A549 (cell line): ENCODE data around the gene CNOT2. TPM values are rescaled to one million over a fixed set of nuclear protein-coding genes. Genes with fewer than 3 reads are reported as not detected.

Experiments
- ATAC-seq, 2 experiments: fragments of 200-7000 bp in 1 of 2; fragments of >200 bp in 1 of 2; cut with Nextera tagmentation in 1 of 2; cut with Tn5 transposase in 1 of 2; 3 replicates each; pipeline versions ENCODE4 v1.8.0 to v1.9.1; 2018 to 2020; ENCODE audit warnings: mild to moderate bottlenecking in 1 of 2, moderate library complexity in 1 of 2
- CTCF ChIA-PET: fragments of 300-600 bp; sonication (Branson Sonifier 250); formaldehyde crosslinking; extraction: SDS; loops from one replicate; lab custom pipeline; 2021; ENCODE audit warnings: antibody characterized with exemption, inconsistent platforms; lab: Yijun Ruan, JAX
- POLR2A ChIA-PET: fragments of 350-600 bp; formaldehyde crosslinking; extraction: SDS; loops from one replicate; lab custom pipeline; 2021; ENCODE audit warnings: antibody characterized with exemption, inconsistent platforms; lab: Yijun Ruan, JAX
- DNase-seq, 2 experiments: peaks; one replicate each; pipeline versions ENCODE4 v3.0.0 to v3.0.0-alpha.2; 2011 to 2016; ENCODE audit warnings: low read depth in 1 of 2, low spot score in 1 of 2
- FAIRE-seq: peaks from 2 replicates; lab custom pipeline; 2011; peaks lifted over from hg19 to GRCh38; lab: Jason Lieb, UNC
- H3K27ac ChIP-seq, 2 experiments: fragments of >200 bp; sonication (Bioruptor Twin); formaldehyde crosslinking; 3 replicates each; pipeline ENCODE4 v1.5.1; 2016 to 2017
- H3K4me1 ChIP-seq: fragments of >200 bp; sonication (Bioruptor Twin); formaldehyde crosslinking; 3 replicates; pipeline ENCODE4 v1.6.1; 2016
- H3K4me2 ChIP-seq: fragments of >200 bp; sonication (Bioruptor Twin); formaldehyde crosslinking; 3 replicates; pipeline ENCODE4 v1.6.1; 2016
- H3K4me3 ChIP-seq: fragments of >200 bp; sonication (Bioruptor Twin); formaldehyde crosslinking; 3 replicates; pipeline ENCODE4 v1.5.1; 2016
- H3K9me3 ChIP-seq: fragments of >200 bp; sonication (Bioruptor Twin); formaldehyde crosslinking; 3 replicates; pipeline ENCODE4 v1.6.1; 2016
- BHLHE40 ChIP-seq: IDR thresholded peaks from 2 replicates; pipeline ENCODE4 v1.6.1; 2012; ENCODE audit warnings: low read depth, low read length, inconsistent platforms
- CEBPB ChIP-seq, 2 experiments: fragments of >200 bp in 1 of 2; sonication (Bioruptor Twin) in 1 of 2; formaldehyde crosslinking in 1 of 2; IDR thresholded peaks; 2 replicates each; pipeline ENCODE4 v1.6.1; 2012 to 2016
- CHD2 ChIP-seq: fragments of 150-350 bp; IDR thresholded peaks from 2 replicates; pipeline ENCODE4 v1.6.1; 2014; ENCODE audit warnings: low read length; ENCODE audit not compliant: partially characterized antibody
- EHMT2 ChIP-seq: fragments of 200-600 bp; sonication (generic); IDR thresholded peaks from 2 replicates; pipeline ENCODE4 v1.6.1; 2016; ENCODE audit warnings: antibody characterized with exemption, low read depth, mild to moderate bottlenecking, moderate library complexity
- EP300 ChIP-seq, 2 experiments: fragments of >200 bp; sonication (Bioruptor Twin); formaldehyde crosslinking; IDR thresholded peaks; 2 replicates in 1 of 2; 3 replicates in 1 of 2; pipeline ENCODE4 v1.6.1; 2016 to 2017
- ESRRA ChIP-seq: fragments of 150-350 bp; IDR thresholded peaks from 2 replicates; pipeline ENCODE4 v1.6.1; 2014; ENCODE audit warnings: mild to moderate bottlenecking, low read length, borderline replicate concordance
- FOSB ChIP-seq: fragments of 250-450 bp; sonication (Bioruptor Pico); IDR thresholded peaks from 2 replicates; pipeline ENCODE4 v1.5.0; 2020; ENCODE audit warnings: mild to moderate bottlenecking, moderate library complexity
- FOXS1 ChIP-seq: fragments of 250-450 bp; sonication (Bioruptor Pico); IDR thresholded peaks from 2 replicates; pipeline ENCODE4 v1.5.0; 2020; ENCODE audit warnings: mild to moderate bottlenecking, moderate library complexity
- GATA3 ChIP-seq: IDR thresholded peaks from 2 replicates; pipeline ENCODE4 v1.6.1; 2012; ENCODE audit warnings: borderline replicate concordance
- HOXA7 ChIP-seq: fragments of 250-450 bp; sonication (Bioruptor Pico); IDR thresholded peaks from 2 replicates; pipeline ENCODE4 v1.5.0; 2020; ENCODE audit warnings: mild to moderate bottlenecking, moderate library complexity
- KDM1A ChIP-seq: fragments of 200-600 bp; sonication (generic); IDR thresholded peaks from 2 replicates; pipeline ENCODE4 v1.6.1; 2016; ENCODE audit warnings: low read depth, mild to moderate bottlenecking
- MAFK ChIP-seq: fragments of 450-650 bp; IDR thresholded peaks from 2 replicates; pipeline ENCODE4 v1.6.1; 2014; ENCODE audit not compliant: partially characterized antibody
- MYC ChIP-seq: IDR thresholded peaks from 2 replicates; pipeline ENCODE4 v1.6.1; 2012; ENCODE audit warnings: mild to moderate bottlenecking, inconsistent platforms, low read length, improper control_type of control experiment, borderline replicate concordance
- NR3C1 ChIP-seq: fragments of >200 bp; sonication (Bioruptor Twin); formaldehyde crosslinking; IDR thresholded peaks from 3 replicates; pipeline ENCODE4 v1.6.1; 2017
- PHF8 ChIP-seq: fragments of 200-600 bp; sonication (generic); IDR thresholded peaks from 2 replicates; pipeline ENCODE4 v1.6.1; 2016; ENCODE audit warnings: low read depth, mild to moderate bottlenecking, antibody characterized with exemption, moderate library complexity, borderline replicate concordance
- POLR2AphosphoS2 ChIP-seq: conservative IDR thresholded peaks from 2 replicates; pipeline ENCODE4 v1.6.1; 2012; ENCODE audit warnings: low read length, improper control_type of control experiment, inconsistent platforms
- RAD21 ChIP-seq, 2 experiments: fragments of >200 bp in 1 of 2; sonication (Bioruptor Twin) in 1 of 2; formaldehyde crosslinking in 1 of 2; IDR thresholded peaks in 1 of 2; conservative IDR thresholded peaks in 1 of 2; 2 replicates in 1 of 2; 3 replicates in 1 of 2; pipeline ENCODE4 v1.6.1; 2012 to 2018; ENCODE audit warnings: inconsistent platforms in 1 of 2
- RCOR1 ChIP-seq: fragments of 150-350 bp; IDR thresholded peaks from 2 replicates; pipeline ENCODE4 v1.6.1; 2014; ENCODE audit warnings: antibody characterized with exemption, low read length, low read depth
- REST ChIP-seq: fragments of 200-600 bp; sonication (generic); IDR thresholded peaks from 2 replicates; pipeline ENCODE4 v1.6.1; 2016; ENCODE audit warnings: antibody characterized with exemption, mild to moderate bottlenecking, moderate library complexity
- RFX5 ChIP-seq: fragments of 450-650 bp; IDR thresholded peaks from 2 replicates; pipeline ENCODE4 v1.7.1; 2014; ENCODE audit warnings: antibody characterized with exemption, mild to moderate bottlenecking, moderate library complexity
- SMC3 ChIP-seq: fragments of >200 bp; sonication (Bioruptor Twin); formaldehyde crosslinking; IDR thresholded peaks from 3 replicates; pipeline ENCODE4 v1.6.1; 2018; ENCODE audit warnings: inconsistent platforms
- TP53 ChIP-seq: fragments of 250-450 bp; sonication (Bioruptor Pico); IDR thresholded peaks from 2 replicates; pipeline ENCODE4 v1.5.0; 2021; ENCODE audit warnings: mild to moderate bottlenecking, moderate library complexity
- ZSCAN20 ChIP-seq: fragments of 250-450 bp; sonication (Bioruptor Pico); IDR thresholded peaks from 2 replicates; pipeline ENCODE4 v1.8.0; 2022; ENCODE audit warnings: mild to moderate bottlenecking, moderate library complexity
- WGBS: methylation state at CpG from one replicate; pipeline ENCODE4 v1.1.6; 2017; ENCODE audit errors: missing lambda C conversion rate; 5-methylcytosine and 5-hydroxymethylcytosine counted together
- polyA plus RNA-seq, 4 experiments: library from polyadenylated mRNA; depleted of rRNA in 3 of 4; stranded (reverse); fragments of >200 nt; fragmentation: RNase III in 1 of 4; extraction: RNeasy Plus Mini Kit Qiagen cat#74134 plus additional on column Dnase treatment in 1 of 4; gene quantifications; 2 replicates in 3 of 4; 3 replicates in 1 of 4; pipeline ENCODE4 v1.2.3, GENCODE V29; 2011 to 2017
- TF ChIP-seq, protein P1 (sequence below): fragments of >200 bp; sonication (Bioruptor Twin); formaldehyde crosslinking; IDR thresholded peaks from 3 replicates; pipeline ENCODE4 v1.6.1; 2016
- TF ChIP-seq, protein P2 (sequence below): fragments of 450-650 bp; IDR thresholded peaks from 2 replicates; pipeline ENCODE4 v1.6.1; 2014; ENCODE audit warnings: antibody characterized with exemption
- TF ChIP-seq, protein P3 (sequence below): fragments of 250-450 bp; sonication (Bioruptor Pico); IDR thresholded peaks from 2 replicates; pipeline ENCODE4 v1.5.0; 2021; ENCODE audit warnings: mild to moderate bottlenecking, moderate library complexity, borderline replicate concordance
- TF ChIP-seq, protein P4 (sequence below): IDR thresholded peaks from 2 replicates; pipeline ENCODE4 v1.6.1; 2012

CNOT2 gene
- polyA plus RNA-seq, 2 of the 4 experiments (the other 2 are of a cell fraction) = 87.2 to 105 TPM

DNA sequence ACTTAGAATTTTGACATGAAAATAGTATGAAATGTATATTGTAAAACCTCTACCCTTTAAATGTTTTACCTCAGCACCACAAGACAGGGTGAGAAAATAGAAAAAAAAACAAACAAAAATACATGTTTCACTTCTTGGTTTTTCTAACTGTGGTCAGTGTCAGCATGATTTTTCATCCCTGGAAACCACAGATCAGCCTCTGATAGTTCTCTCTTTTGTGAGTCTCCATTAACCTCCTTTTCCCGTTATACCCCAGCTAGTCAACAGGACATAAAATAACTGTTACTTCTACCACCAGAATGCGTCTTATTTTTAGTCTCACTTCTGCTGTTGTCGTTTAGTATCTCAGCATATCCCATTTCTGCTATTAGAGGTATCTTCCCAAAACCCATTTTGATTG, 74.5 kb downstream of the CNOT2 start:
- ChIA-PET POLR2A (no interaction called here), CTCF (no interaction called here)
- no peak overlapping the region for H3K4me3 ChIP-seq
- no peaks in the 10 kb centered on the region for H3K4me1 ChIP-seq
- H3K9me3 ChIP-seq = no peaks in the 10 kb centered on the region
- WGBS = 91% methylated on average over 3 of the region's 3 CpGs
- DNase-seq (no peak), FAIRE-seq (no peak), ATAC-seq (no peak)
- H3K4me2 ChIP-seq = no peak overlapping the region
- H3K27ac ChIP-seq = no peak overlapping the region
- TF ChIP-seq FOXS1 (CRISPR knock-in tag) (no peak), NR3C1 (no peak), HOXA7 (CRISPR knock-in tag) (no peak), RAD21 (conservative IDR thresholded peaks at IDR 0.05 in 1 of 2, IDR thresholded peaks at IDR 0.05 in 1 of 2) (no peak)

DNA sequence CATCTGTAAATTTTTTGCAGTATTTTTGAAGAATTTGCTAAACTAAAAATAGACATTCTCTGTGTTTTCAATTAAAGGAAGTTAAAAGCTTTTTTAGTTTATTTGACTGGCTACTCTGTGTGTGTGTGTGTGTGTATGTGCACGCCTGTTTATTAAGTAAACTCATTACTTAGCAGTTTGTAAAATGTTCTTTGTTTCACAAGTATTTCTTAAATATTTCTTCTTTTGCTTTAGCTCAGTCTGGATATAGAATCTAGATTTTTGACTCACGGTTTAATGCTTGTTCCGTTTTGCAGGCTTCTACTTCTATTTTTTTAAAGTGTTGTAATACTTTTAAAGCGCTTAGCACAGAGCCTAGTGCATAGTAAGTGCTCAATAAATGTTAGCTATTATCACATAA, 76.4 kb downstream of the CNOT2 start:
- ATAC-seq (no peak), FAIRE-seq (no peak), DNase-seq (no peak)
- ChIA-PET POLR2A (no interaction called here), CTCF (no interaction called here)
- Histone ChIP-seq H3K9me3 (no peaks in the 10 kb centered on the region), H3K4me1 (no peaks in the 10 kb centered on the region), H3K4me2 (no peak overlapping the region), H3K27ac (no peak overlapping the region), H3K4me3 (no peak overlapping the region)
- TF ChIP-seq ZSCAN20 (CRISPR knock-in tag) (no peak), TP53 (CRISPR knock-in tag) (no peak), RCOR1 (no peak), ESRRA (no peak), EP300 (IDR thresholded peaks at IDR 0.05) (no peak), GATA3 (no peak), SMC3 (no peak), PHF8 (no peak)
- TF ChIP-seq, protein P1, sequence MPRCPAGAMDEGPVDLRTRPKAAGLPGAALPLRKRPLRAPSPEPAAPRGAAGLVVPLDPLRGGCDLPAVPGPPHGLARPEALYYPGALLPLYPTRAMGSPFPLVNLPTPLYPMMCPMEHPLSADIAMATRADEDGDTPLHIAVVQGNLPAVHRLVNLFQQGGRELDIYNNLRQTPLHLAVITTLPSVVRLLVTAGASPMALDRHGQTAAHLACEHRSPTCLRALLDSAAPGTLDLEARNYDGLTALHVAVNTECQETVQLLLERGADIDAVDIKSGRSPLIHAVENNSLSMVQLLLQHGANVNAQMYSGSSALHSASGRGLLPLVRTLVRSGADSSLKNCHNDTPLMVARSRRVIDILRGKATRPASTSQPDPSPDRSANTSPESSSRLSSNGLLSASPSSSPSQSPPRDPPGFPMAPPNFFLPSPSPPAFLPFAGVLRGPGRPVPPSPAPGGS = no peak
- WGBS = 96% methylated on average over 4 of the region's 4 CpGs

DNA sequence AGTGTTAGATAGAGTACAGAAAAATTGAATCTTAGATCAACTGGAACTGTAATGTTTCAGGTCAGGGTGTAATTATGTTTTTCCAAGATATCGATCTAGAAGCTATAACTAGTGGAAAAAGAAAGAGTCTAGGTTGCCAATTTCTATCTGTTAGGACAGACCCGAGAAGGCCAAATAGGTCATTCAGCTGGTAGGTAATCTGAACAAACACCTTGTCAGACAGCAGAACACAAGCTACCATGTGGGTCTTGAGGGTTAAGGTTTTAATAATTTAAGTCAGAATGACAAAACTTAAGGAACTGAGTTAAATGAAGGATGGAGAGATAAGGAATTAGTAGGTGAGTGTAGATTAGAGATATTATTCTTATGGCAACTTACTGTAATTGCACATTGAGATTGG, 78.0 kb downstream of the CNOT2 start:
- ChIA-PET CTCF (interaction anchor here (1.0 to 1.1 kb wide), 2 partner anchors 14 to 421 kb away, joined by 3 read pairs; no protein-coding TSS in a partner anchor), POLR2A (no interaction called here)
- ATAC-seq (no peak), FAIRE-seq (no peak), DNase-seq (no peak)
- 89% methylated on average over 2 of the region's 2 CpGs for WGBS
- no peak overlapping the region for H3K27ac ChIP-seq
- H3K4me3 ChIP-seq = no peak overlapping the region
- H3K4me2 ChIP-seq = no peak overlapping the region
- no peaks in the 10 kb centered on the region for H3K9me3 ChIP-seq
- H3K4me1 ChIP-seq = no peaks in the 10 kb centered on the region
- TF ChIP-seq POLR2AphosphoS2 = no peak
- TF ChIP-seq CHD2 = no peak
- no peak for TF ChIP-seq EHMT2
- TF ChIP-seq RFX5 = no peak
- TF ChIP-seq FOSB (CRISPR knock-in tag) = no peak
- TF ChIP-seq REST = no peak
- TF ChIP-seq, protein P2, sequence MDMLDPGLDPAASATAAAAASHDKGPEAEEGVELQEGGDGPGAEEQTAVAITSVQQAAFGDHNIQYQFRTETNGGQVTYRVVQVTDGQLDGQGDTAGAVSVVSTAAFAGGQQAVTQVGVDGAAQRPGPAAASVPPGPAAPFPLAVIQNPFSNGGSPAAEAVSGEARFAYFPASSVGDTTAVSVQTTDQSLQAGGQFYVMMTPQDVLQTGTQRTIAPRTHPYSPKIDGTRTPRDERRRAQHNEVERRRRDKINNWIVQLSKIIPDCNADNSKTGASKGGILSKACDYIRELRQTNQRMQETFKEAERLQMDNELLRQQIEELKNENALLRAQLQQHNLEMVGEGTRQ = no peak
- no peak for TF ChIP-seq MYC
- TF ChIP-seq SMC3 = no peak
- TF ChIP-seq HOXA7 (CRISPR knock-in tag) = no peak
- no peak for TF ChIP-seq BHLHE40
- no peak for TF ChIP-seq CEBPB (IDR thresholded peaks at IDR 0.05)
- TF ChIP-seq EP300 (IDR thresholded peaks at IDR 0.05) = no peak
- TF ChIP-seq, protein P3, sequence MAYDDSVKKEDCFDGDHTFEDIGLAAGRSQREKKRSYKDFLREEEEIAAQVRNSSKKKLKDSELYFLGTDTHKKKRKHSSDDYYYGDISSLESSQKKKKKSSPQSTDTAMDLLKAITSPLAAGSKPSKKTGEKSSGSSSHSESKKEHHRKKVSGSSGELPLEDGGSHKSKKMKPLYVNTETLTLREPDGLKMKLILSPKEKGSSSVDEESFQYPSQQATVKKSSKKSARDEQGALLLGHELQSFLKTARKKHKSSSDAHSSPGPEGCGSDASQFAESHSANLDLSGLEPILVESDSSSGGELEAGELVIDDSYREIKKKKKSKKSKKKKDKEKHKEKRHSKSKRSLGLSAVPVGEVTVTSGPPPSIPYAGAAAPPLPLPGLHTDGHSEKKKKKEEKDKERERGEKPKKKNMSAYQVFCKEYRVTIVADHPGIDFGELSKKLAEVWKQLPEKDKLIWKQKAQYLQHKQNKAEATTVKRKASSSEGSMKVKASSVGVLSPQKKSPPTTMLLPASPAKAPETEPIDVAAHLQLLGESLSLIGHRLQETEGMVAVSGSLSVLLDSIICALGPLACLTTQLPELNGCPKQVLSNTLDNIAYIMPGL = no peak
- no peak for TF ChIP-seq FOXS1 (CRISPR knock-in tag)
- no peak for TF ChIP-seq MAFK
- TF ChIP-seq, protein P4, sequence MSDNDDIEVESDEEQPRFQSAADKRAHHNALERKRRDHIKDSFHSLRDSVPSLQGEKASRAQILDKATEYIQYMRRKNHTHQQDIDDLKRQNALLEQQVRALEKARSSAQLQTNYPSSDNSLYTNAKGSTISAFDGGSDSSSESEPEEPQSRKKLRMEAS = no peak
- TF ChIP-seq KDM1A = no peak
- TF ChIP-seq PHF8 = no peak
